ENCODE measurements around the gene MRAS.

MRAS gene

DNA sequence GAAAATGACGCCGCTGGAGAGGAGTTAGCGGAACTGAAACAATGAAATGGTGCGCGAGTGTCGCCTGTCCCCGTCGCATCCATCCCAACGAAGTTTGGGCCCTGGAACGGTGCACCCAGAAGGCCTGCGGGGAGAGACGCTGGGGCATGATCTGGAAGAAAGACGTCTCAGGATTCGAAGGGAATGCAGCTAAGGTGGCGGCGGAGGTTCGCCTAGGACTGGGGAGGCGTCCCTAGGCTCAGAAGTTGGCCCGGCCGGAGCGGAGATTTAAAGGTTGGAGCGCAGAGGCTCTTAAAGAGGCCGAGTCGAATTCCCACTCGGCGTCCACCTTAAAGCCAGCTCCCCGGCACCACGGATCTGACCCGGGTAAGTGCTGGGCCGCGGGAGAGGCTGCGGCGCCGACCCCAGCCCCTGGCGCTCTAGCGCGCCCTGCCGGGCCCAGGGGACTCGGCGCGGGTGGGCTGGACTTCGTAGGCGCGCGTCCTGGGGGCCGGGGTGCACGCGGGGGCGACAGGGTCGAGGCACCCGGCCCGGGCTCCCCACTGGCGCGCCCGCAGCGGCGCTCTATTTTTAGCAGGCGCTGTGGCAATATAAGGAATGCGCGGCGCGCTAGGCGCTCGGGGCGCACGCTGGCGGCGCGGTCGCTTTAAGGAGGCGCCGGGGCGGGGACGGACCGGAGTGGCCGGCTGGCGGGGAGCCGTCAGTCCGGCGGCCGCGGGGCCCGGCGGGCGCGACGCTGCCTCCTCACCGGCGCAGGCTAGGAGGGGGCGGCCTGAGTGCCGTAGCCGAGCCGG is at the start of gene MRAS:
Gene MRAS (plus strand): TSS at position 620 of the 794 bp plus-strand sequence. CDS start 24,305 bp downstream, outside the sequence.
- no peak for DNase-seq (ENCODE audit: low spot score)

DNA sequence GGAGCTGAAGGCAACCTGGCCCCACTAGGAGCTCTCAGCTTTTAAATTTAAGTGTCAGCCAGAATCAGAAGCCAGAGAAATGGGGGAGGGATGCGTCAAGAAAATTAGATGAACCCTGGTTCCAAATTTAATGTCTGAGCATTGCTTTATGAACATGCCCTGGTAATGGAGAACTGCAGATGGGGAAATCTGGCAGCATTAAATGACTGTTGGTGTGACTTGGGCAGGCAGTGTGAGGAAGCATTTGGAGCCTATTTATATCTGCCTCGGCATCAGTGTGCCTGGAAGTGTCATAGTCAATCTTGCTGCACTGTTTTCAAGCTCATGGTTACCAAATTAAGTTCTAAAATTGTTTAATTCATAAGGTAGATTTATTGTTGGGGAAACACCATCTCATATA is 47.7 kb upstream of the MRAS start:
- no peak for DNase-seq (ENCODE audit: low spot score)

DNA sequence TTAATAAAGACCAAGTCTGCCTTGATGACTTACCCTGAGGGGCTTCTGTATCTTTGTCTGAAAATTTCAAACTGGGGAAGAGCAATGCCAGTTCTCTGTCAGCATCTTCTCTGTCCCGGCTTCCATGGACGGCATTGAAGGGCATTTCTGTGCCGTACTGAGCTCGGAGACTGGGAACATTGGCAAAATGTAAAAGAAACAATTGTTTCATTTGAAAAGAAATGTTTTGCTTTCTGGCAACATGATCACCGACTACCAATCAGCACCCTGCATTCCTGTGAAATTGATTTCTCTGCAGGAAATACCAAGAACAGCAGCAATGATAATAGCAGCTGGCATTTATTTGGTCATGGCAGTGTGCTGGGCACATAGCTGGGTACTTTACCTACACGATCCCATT is 44.9 kb upstream of the MRAS start:
- no peak for DNase-seq (ENCODE audit: low spot score)

DNA sequence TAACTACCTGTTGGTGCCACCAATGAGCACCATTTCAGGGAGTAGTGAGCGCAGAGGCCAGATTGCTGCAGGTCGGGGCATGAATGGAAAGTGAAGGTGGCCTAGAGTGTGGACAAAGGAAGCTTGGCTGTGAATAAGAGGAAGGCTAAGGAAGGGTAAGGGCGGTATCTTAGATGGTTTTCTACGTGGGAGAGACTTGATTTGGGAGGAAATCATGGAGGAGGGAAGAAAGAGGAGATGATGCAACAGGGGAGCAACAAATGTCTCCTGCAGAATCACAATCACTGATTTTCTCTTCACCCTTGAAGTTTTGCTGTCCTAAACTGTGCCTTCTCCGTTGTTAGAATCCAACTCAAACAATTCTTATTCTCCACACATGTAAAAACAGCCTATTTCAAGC is 40.5 kb upstream of the MRAS start:
- DNase-seq (ENCODE audit: low spot score): no peak

DNA sequence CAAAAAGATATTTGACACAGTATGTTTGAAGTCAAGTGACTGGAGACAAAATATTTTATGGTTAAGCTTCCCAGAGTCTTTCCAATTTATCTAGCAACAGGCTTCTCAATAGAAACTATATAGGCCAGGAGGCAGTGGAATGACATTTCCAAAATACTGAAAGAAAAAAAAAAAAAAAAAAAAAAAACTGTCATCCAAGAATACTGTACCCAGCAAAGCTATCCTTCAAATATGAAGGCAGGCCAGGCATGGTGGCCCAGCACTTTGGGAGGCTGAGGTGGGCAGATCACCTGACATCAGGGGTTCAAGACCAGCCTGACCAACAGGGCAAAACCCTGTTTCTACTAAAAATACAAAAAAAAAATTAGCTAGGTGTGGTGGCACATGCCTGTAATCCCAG is 39.6 kb upstream of the MRAS start:
- no peak for DNase-seq (ENCODE audit: low spot score)

DNA sequence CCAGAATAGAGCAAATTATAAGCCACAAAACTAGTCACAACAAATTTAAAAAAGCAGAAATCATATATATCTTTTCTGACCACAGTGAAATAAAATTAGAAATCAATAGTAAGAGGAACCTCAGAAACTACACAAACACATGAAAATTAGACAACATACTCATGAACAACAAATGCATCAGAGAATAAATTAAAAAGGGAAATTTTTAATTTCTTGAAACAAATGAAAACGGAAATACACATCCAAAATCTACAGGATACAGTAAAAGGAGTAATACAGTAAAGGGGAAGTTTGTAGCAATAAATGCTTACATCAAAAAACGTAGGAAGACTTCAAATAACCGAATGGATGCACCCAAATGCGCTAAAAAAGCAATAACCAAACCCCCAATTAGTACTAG is 37.9 kb upstream of the MRAS start:
- no peak for DNase-seq (ENCODE audit: low spot score)

DNA sequence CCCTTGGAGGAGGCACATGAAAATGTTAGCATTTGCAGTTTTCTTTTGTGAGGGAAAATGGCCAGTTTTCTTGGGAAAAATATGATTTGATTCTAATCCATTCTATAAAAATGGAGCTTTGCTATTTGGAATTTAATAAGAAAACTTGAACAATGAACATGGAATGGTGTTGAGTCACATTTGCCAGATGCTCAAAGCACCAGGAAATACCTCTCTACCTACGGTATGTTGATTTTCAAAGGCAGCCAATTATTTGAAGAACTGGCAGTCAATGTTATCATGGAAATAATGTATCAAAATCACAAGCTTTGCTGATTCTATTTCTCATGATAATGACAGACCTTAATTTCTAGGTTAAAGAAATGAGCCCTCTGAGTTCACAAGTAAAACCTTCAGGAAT is 33.6 kb upstream of the MRAS start:
- DNase-seq (ENCODE audit: low spot score): no peak

DNA sequence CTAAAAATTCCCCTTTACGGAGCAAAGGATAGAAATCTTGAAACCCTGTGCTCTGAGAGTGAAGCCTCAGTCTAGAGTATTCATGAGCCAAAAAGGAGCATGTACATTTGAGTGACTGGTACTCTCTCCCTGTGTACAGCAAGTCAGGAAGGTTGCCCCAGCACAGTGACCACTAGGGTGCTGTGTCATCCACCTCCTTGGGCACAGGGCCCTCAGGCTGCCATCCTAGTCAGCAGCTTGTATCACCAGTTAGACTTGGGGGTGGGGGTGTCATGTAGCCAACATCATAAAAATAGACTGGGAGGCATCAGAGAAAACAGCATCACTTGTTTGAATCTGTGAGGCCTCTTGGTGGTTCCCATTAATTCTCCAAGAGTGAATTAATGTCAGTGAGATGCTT is 30.7 kb upstream of the MRAS start:
- DNase-seq (ENCODE audit: low spot score): no peak

DNA sequence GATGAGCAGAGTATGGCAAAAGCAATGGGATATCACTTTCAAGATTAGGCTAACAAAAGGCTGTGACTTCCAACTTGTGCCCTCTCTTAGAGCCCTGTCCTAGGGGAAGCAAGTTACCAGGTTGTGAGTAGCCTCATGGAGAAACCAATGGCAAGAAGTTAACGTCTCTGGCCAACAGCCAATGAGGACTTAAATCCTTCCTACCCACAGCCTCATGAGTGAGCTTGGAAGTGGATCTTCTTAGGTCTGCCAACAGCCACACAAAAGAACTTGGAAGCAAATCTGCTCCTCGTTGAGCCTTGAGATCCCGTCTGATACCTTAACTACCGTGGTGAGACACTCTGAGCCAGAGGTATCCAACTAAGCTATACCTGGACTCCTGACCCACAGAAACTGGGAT is 24.4 kb upstream of the MRAS start:
- no peak for DNase-seq (ENCODE audit: low spot score)

DNA sequence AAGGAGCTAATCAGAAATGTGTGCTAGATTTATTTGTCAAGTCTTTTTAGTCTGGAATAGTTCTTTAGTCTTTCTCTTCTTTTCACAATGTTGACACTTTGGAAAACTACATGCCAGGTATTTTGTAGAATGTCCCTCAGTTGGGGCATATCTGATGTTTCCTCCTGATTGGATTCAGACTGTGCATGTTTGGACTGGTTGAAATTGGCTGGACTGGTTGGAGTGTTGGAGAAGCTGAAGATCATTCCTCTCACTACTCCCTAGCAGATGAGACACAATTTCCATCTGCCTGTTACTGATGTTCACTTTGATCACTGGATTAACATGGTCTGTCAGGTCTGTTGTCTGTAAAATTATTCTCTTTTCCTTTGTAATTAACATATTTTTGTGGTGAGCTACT is 22.4 kb upstream of the MRAS start:
- no peak for DNase-seq (ENCODE audit: low spot score)

DNA sequence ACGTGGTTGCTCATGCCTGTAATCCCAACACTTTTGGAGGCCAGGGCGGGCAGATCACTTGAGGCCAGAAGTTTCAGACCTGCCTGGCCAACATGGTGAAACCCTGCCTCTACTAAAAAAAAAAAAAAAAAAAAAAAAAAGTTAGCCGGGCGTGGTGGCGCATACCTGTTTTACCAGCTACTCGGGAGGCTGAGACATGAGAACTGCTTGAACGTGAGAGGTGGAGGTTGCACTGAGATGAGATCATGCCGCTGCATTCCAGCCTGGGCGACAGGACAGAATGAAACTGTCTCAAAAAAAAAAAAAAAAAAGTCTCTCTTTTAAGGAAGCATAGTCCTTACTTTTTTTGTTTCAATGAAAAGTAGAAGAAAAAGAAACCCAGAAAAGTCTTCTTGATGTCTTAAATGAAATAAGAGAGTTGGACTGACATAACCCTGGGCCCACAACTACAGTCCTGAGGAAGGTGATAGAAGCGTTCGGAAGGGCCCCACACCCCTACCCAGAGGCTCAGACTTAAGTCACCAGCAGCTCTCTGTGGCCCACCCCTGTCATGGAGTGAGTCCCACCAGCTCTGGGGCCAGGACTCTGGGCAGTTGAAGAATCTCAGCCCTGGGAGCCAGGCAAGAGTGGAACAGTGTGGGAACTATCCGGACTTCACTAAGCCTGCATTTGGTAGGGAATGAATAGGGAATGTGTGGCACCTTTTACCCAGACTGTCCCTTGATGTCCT is 21.3 kb upstream of the MRAS start:
- DNase-seq (ENCODE audit: low spot score): no peak

DNA sequence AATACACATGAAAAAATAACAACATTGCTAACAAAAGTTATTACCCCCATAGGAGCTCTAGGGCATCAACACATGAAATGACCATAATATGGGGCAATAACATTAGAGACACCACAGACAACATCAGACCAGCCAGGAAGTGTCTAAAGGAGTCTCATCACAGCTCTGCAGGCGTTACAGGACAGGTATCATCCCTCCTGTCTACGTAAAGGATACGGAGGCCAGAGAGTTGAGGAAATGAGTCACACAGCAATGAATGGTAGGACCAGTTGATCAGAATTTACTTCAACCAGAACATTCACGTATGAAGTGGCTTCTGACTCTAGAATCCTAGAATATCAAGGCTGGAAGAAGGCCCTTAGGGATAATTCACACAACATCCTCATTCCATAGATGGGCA is 20.5 kb upstream of the MRAS start:
- no peak for DNase-seq (ENCODE audit: low spot score)

DNA sequence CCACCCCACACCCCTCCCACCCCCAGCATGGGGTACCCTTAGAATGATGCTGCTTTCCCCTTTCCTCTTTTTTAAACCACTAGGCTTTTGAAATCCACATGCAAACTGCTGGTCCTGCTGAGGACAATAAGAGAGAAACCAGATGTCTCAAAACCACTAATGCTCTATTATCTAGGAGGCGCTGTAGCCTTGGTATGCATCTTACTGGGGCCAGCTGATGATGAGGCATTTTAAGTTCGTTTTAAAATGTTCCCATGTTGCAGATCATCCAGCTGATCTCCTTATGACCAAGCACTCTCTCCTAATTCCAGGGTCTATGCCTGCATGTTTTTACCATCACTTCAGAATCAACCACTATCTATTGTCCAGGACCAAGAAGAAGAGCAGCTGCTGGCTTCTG is 20.0 kb upstream of the MRAS start:
- no peak for DNase-seq (ENCODE audit: low spot score)

DNA sequence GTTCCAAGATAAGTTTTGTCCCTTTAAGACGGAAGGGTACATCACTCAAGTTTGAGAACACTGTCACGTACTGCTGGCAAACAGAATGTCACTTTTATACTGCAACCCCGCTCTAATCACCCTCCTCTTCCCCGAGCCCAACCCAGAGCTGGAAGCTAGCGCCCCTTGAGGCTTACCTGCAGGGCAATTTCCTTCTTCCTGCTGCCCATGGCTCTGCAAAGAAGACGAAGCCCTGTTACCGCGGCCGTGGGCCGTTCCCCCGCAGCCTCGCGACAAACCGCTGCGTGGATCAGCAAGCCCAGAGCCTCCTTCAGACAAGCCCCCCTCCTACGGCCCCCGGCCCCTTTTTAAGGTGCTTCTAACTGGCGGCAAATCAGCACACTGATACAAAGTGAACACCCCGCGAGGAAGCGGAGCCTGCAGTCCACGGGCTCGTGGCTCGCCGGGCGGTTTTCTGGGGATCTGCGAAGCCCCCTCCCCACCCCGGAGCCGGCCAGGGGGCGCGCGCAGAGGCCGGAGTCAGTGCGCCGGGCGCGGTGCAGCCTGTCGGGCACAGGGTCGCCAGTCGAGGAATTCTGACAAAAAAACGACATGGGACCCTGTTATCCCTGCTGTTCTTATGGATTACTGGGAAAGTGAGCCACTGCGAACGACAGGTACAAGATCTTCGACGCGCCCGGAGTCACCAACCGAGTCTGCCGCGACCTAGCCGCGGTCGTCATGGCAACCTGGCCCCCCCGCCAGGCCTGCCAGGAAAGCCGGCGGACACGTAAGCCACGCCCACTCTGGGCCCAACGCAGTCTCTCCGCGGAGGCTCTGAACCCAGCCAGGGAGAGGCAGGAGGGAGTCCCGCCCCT is 19.0 kb upstream of the MRAS start, which contains the start of gene NME9:
Gene NME9 (minus strand): TSS at position 725 of the 857 bp plus-strand sequence. CDS start 516 bp downstream, at position 209.
- DNase-seq (ENCODE audit: low spot score): peak; percentile 93

DNA sequence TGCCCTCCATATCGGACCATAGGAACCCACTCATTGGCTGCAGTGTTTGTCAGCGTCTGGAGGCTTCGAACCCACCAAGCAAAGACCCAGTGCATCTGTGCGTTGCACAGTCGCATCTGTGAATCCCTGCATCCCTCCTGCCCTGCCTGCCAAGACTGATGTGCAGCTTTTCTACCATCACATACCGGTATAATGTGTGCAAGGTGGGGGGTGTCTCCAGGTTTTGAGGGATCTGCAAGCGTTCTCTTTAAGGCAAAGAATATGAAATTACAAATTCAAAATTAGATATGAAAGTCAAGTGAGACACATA is 18.4 kb upstream of the MRAS start:
- no peak for DNase-seq (ENCODE audit: low spot score)

DNA sequence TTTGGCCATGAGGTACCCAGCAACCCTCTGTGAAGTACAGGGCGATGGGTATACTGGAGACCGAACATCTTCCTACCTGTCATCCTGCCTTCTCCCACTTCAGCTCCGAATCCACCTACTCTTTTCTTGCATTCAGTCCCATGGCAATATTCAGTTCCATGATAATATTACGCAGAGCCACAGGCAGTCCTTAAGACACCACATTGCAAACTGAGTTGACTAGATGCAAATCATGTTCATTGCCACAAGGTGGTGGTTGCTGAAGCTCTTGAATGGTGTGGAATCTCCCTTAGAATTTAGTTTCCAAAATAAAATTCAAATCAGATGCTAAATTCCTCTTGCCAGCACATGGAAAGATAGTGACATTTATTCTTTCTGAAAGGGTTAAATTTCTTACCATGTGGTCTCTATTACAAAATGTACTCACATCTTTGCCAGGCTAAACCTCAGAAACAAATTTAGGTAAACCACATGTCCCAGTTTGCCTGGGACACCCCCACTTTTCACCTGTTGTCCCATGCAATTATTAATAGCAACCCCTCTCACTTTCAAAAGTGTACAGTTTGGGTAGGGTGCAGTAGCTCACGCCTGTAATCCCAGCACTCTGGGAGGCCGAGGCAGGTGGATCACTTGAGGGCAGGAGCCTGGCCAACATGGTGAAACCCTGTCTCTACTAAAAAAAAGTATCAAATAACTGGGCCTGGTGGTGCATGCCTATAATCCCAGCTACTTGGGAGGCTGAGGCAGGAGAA is 17.1 kb upstream of the MRAS start:
- DNase-seq (ENCODE audit: low spot score): no peak

DNA sequence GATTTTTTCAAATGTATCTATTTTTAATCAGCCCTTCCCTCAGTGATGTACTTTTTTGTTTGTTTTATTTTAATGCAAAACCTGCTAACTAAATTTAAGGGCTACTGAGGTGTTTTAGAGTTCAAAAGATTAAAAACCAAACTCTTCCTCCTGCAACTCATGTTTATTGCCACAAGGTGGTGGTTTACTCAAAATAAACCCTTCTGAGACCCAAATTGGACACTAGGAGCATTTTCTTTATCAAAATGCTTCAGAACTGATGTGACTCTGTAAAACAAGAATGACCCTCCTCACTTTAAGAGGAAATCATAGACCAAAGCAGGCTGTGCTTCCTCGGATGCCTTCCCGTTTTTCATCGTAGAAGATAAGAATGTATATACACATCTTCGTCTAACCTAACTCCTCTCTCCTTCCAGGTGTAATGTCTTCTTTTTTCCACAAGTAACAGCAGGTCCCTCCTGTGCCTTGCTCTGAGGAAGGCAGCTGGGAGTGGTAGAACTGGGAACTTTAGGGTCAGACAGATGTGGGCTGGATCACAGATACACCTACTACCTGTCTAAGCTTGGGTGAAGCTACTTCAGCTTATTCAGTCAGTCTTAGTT is 15.8 kb upstream of the MRAS start:
- DNase-seq (ENCODE audit: low spot score): peak; percentile 20

DNA sequence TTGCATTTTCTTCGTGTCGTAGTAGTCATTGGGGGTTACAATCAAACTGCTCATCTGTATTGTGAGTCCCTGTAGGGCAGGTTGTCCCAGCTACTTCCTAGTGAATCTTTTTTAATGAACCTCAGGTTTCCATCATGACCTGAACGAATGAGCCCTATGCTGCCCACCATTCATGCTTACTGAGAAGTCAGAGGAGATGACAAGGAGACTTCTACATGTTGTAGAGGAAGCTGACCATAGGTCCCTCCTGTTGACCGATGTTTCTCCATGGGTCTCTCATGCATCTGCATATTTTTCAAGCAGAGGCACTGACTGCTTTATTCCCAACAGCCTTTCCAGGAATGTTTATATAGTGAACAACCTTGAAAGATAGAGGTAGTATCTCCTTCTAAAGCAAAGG is 13.8 kb upstream of the MRAS start:
- no peak for DNase-seq (ENCODE audit: low spot score)

DNA sequence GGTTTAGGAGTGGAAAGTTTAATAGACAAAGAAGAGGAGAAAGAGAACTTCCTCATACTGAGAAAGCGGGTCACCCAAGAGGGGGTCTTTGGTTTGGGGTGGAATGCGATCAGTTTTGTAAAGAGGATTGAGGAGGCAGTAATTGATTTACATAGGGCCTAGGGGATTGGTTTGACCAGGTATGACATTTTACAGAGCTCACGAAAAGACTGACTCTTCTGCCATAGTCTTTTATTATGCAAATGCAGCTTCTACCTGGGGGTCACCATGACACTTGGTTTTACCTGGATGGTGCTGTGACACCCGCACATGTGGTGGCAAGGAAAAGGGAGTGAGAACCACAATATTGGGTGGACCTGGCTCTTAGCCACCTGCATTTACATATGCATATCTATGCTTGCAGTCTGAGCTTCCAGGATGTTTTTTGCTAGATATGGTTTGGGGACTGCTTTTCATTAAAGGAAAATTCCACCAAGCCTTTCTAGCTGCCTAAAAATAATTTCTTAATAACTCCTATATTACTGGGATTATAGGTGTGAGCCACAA is 11.9 kb upstream of the MRAS start:
- no peak for DNase-seq (ENCODE audit: low spot score)

DNA sequence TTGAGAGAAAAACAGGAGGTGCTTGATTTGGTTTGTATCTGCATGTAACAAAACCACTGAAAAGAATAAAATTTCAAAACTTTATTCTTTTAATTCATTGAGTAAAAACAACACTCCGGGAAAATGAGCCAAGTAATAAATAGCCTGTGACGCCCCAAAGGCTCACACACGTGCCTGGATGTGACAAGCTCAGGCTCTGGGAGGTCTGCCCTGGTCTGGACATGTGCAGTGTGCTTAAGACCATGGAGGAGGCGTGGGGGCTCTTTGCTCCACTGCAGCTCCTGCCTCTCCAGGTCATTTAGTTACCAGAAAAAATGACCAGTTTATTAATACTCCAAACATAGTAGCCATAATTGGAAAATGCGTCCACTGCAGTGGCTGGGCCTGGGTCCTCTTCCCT is 10.1 kb upstream of the MRAS start:
- no peak for DNase-seq (ENCODE audit: low spot score)

DNA sequence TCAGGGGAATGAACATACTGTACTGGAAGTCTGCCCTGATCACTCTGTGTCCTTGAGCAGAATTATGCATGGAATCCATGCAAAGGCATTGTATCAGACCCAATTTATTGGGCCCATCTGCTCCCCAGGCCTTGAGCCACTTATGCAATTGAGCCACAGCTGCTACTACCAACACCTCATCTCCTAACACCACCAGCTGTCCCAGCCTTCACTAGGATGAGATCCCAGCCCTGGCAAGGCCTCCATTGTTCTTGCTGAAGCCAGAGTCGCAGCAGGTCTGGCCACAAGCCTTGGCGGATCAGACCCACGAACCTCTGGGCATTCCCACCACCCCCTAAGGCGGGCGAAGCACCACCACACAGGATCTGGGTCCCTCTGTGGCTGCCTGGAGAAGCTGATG is 9.6 kb upstream of the MRAS start:
- no peak for DNase-seq (ENCODE audit: low spot score)

Measured in CD4-positive, alpha-beta T cell treated with Interleukin-15 for 4 hours (primary cell).